HepG2 (cell line): ENCODE data around the gene FIZ1. TPM values are rescaled to one million over a fixed set of nuclear protein-coding genes. Genes with fewer than 3 reads are reported as not detected.

ENCODE experiments used
- AFF4 ChIP-seq: sonication (generic); formaldehyde crosslinking; IDR thresholded peaks from 2 replicates; pipeline ENCODE4 v1.4.0; 2020; ENCODE audit warnings: missing genetic modification reagents
- BCLAF1 ChIP-seq: fragments of 450-650 bp; IDR thresholded peaks from 2 replicates; pipeline ENCODE4 v1.6.1; 2017; ENCODE audit warnings: mild to moderate bottlenecking
- HIVEP1 ChIP-seq: sonication (generic); formaldehyde crosslinking; IDR thresholded peaks from 2 replicates; pipeline ENCODE4 v1.4.0; 2020; ENCODE audit warnings: mild to moderate bottlenecking, missing genetic modification reagents
- HNRNPH1 ChIP-seq: fragments of 200-400 bp; formaldehyde crosslinking; optimal IDR thresholded peaks from 2 replicates; pipeline ENCODE3; 2017; ENCODE audit warnings: mild to moderate bottlenecking, low read depth, low read length
- JUNB ChIP-seq: sonication (generic); formaldehyde crosslinking; IDR thresholded peaks from 2 replicates; pipeline ENCODE4 v1.8.0; 2022; ENCODE audit warnings: missing genetic modification reagents, mild to moderate bottlenecking, borderline replicate concordance
- LCORL ChIP-seq, 2 experiments: fragments of 450-650 bp in 1 of 2; sonication (generic) in 1 of 2; formaldehyde crosslinking in 1 of 2; IDR thresholded peaks; 2 replicates each; pipeline versions ENCODE4 v1.5.0 to v1.6.1; 2017 to 2020; ENCODE audit warnings: antibody characterized with exemption in 1 of 2, missing genetic modification reagents in 1 of 2
- PHB2 ChIP-seq: fragments of 450-650 bp; IDR thresholded peaks from 2 replicates; pipeline ENCODE4 v1.6.1; 2018; ENCODE audit not compliant: partially characterized antibody
- PRDM4 ChIP-seq: sonication (generic); formaldehyde crosslinking; IDR thresholded peaks from 2 replicates; pipeline ENCODE4 v1.9.0; 2021; ENCODE audit warnings: missing genetic modification reagents, borderline replicate concordance
- SATB2 ChIP-seq: sonication (generic); formaldehyde crosslinking; IDR thresholded peaks from 2 replicates; pipeline ENCODE4 v1.5.0; 2020; ENCODE audit warnings: missing genetic modification reagents
- ZBTB49 ChIP-seq: sonication (generic); formaldehyde crosslinking; IDR thresholded peaks from 2 replicates; pipeline ENCODE4 v1.4.0; 2020; ENCODE audit warnings: missing genetic modification reagents, borderline replicate concordance
- ZNF20 ChIP-seq: sonication (generic); formaldehyde crosslinking; IDR thresholded peaks from 2 replicates; pipeline ENCODE4 v1.4.0; 2020; ENCODE audit warnings: mild to moderate bottlenecking, moderate library complexity, missing genetic modification reagents
- ZNF557 ChIP-seq: sonication (generic); formaldehyde crosslinking; IDR thresholded peaks from 2 replicates; pipeline ENCODE4 v1.4.0; 2020; ENCODE audit warnings: missing genetic modification reagents
- ZNF639 ChIP-seq: conservative IDR thresholded peaks from 2 replicates; pipeline ENCODE4 v1.6.1; 2018; ENCODE audit warnings: missing genetic modification reagents
- ZNF703 ChIP-seq: sonication (generic); formaldehyde crosslinking; IDR thresholded peaks from 2 replicates; pipeline ENCODE4 v1.5.1; 2020; ENCODE audit warnings: missing genetic modification reagents, mild to moderate bottlenecking, moderate library complexity, borderline replicate concordance
- polyA plus RNA-seq, 8 experiments: library from polyadenylated mRNA; depleted of rRNA in 3 of 8; stranded (reverse) in 7 of 8; unstranded in 1 of 8; fragments of >200 nt; fragmentation: Illumina TruSeq in 4 of 8; extraction: Trizol in 4 of 8; gene quantifications; 2 replicates each; pipeline versions ENCODE4 v1.2.1 to v1.2.3, GENCODE V29; 2011 to 2016; ENCODE audit warnings: low read depth in 4 of 8, missing spikeins in 1 of 8, mixed read lengths in 1 of 8; ENCODE audit not compliant: insufficient read depth in 1 of 8
- total RNA-seq, 5 experiments: library from RNA; depleted of rRNA; stranded (reverse); fragments of >200 nt; fragmentation: Illumina TruSeq; extraction: Trizol; gene quantifications; 2 replicates each; pipeline ENCODE4 v1.2.3, GENCODE V29; 2016; ENCODE audit warnings: low read depth in 1 of 5

Gene FIZ1
- total and polyA plus RNA-seq, 2 of the 13 experiments (the other 11 are each of a cell fraction or from before 2014, with no cell fraction given) = 3.6 to 5.9 TPM

GRCh38 chr19:55580628-55581144, 18.6 kb downstream of the FIZ1 start, which contains the start of gene ZNF579 (continued):
- TF ChIP-seq AFF4 (CRISPR knock-in tag) = no peak
- TF ChIP-seq ZNF557 (CRISPR knock-in tag) = no peak
- TF ChIP-seq SATB2 = no peak
- TF ChIP-seq PRDM4 (CRISPR knock-in tag) = no peak
- TF ChIP-seq ZNF20 (CRISPR knock-in tag) = 0 out of 2 replicates have a peak, but pooled peaks have one; percentile 6
- TF ChIP-seq ZNF703 (CRISPR knock-in tag) = no peak
- no peak for TF ChIP-seq HIVEP1 (CRISPR knock-in tag)
- no peak for TF ChIP-seq ZBTB49
- no peak for TF ChIP-seq PHB2
- TF ChIP-seq JUNB (CRISPR knock-in tag) = no peak
- TF ChIP-seq ZNF639 (CRISPR knock-in tag) = peak; percentile 77; the same call in 1 of the 2 replicates
- no peak for TF ChIP-seq BCLAF1
- no peak for TF ChIP-seq LCORL (IDR thresholded peaks at IDR 0.05)
- peak; percentile 10; the same call in 1 of the 2 replicates for TF ChIP-seq LCORL (CRISPR knock-in tag; IDR thresholded peaks at IDR 0.05)
- TF ChIP-seq HNRNPH1 = no peak
